ENCODE data around the gene XYLT1.

The XYLT1 gene

DNA sequence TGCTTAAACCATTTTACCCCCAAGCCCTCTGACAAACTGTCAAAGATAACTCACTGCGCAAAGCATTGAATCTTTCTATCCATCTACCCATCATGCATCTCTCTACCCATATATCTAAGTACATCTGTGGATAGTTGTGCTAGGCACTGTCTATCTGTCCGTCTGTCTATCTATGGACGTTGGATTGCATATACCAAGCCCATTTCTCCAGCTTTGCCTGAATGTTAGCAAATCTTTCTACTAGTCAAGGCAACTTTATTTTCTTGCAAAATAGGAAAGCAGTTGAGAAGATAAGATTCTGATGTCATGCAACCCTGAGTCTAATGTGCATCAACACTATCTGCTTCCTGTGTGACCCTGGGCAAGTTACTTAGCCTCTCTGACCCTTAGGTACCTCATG, 117.2 kb downstream of the XYLT1 start:
- H3K27me3 ChIP-seq (ENCODE audit: control insufficient read depth, low read length), result no peaks in the 10 kb centered on the region
- H3K9me2 ChIP-seq (replicated peaks; ENCODE audit: control insufficient read depth, low read length), result no peaks in the 10 kb centered on the region
- no peaks in the 10 kb centered on the region for H3K9me3 ChIP-seq (ENCODE audit: control insufficient read depth, insufficient read depth, low read length)
- H3K4me2 ChIP-seq (ENCODE audit: low read length), result no peak overlapping the region
- no peak overlapping the region for H3K27ac ChIP-seq (ENCODE audit: low read depth, low read length)
- peaks cover under 1% of the 10 kb centered on the region; the same call in 1 of the 2 replicates for H3K79me2 ChIP-seq (ENCODE audit: control insufficient read depth, low read length)
- H3K4me3 ChIP-seq (ENCODE audit: low read length), result no peak overlapping the region
- H3K36me3 ChIP-seq (ENCODE audit: control insufficient read depth, low read length), result no peaks in the 10 kb centered on the region
- H3K4me1 ChIP-seq (ENCODE audit: control insufficient read depth, low read length), result peaks cover 2% of the 10 kb centered on the region; the same call in 1 of the 2 replicates
- no peaks in the 10 kb centered on the region for H3F3A ChIP-seq (ENCODE audit: control insufficient read depth, insufficient read depth)
- TF ChIP-seq, protein P1, sequence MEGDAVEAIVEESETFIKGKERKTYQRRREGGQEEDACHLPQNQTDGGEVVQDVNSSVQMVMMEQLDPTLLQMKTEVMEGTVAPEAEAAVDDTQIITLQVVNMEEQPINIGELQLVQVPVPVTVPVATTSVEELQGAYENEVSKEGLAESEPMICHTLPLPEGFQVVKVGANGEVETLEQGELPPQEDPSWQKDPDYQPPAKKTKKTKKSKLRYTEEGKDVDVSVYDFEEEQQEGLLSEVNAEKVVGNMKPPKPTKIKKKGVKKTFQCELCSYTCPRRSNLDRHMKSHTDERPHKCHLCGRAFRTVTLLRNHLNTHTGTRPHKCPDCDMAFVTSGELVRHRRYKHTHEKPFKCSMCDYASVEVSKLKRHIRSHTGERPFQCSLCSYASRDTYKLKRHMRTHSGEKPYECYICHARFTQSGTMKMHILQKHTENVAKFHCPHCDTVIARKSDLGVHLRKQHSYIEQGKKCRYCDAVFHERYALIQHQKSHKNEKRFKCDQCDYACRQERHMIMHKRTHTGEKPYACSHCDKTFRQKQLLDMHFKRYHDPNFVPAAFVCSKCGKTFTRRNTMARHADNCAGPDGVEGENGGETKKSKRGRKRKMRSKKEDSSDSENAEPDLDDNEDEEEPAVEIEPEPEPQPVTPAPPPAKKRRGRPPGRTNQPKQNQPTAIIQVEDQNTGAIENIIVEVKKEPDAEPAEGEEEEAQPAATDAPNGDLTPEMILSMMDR (IDR thresholded peaks at IDR 0.05; ENCODE audit: low read depth, low read length, poor library complexity, severe bottlenecking), result no peak
- no peak for TF ChIP-seq EZH2phosphoT487 (IDR thresholded peaks at IDR 0.05; ENCODE audit: borderline replicate concordance, low read length)
- H4K20me1 ChIP-seq (ENCODE audit: control insufficient read depth, insufficient read depth, low read depth, low read length), result no peaks in the 10 kb centered on the region

DNA sequence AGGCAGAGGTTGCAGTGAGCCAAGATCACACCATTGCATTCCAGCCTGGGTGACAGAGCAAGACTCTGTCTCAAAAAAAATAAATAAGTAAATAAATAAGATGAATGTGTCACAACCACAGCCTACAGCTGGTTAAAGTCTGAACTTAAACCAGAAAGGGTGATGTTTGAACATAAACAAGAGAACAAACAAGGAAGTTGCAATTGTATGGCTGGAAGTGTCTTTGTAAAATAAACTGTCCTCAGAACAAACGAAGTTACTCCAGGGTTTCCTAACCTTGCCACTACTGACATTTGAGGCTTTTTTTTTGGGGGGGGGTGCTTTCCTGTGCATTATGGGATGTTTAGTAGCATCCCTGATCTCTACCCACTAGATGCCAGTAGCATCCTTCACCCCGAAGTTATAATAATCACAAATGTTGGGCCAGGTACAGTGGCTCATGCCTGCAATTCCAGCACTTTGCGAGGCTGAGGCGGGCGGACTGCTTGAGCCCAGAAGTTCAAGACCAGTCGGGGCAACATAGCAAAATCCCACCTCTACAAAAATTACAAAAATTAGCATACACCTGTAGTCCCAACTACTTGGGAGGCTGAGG, 119.2 kb downstream of the XYLT1 start:
- H4K20me1 ChIP-seq (ENCODE audit: control insufficient read depth, insufficient read depth, low read depth, low read length), result no peaks in the 10 kb centered on the region
- H3K27me3 ChIP-seq (ENCODE audit: control insufficient read depth, low read length), result no peaks in the 10 kb centered on the region
- no peaks in the 10 kb centered on the region for H3K9me2 ChIP-seq (replicated peaks; ENCODE audit: control insufficient read depth, low read length)
- H3K4me2 ChIP-seq (ENCODE audit: low read length), result no peak overlapping the region
- no peak overlapping the region for H3K4me3 ChIP-seq (ENCODE audit: low read length)
- H3F3A ChIP-seq (ENCODE audit: control insufficient read depth, insufficient read depth), result no peaks in the 10 kb centered on the region
- no peaks in the 10 kb centered on the region for H3K36me3 ChIP-seq (ENCODE audit: control insufficient read depth, low read length)
- peaks cover 22% of the 10 kb centered on the region for H3K4me1 ChIP-seq (ENCODE audit: control insufficient read depth, low read length)
- H3K9me3 ChIP-seq (ENCODE audit: control insufficient read depth, insufficient read depth, low read length), result no peaks in the 10 kb centered on the region
- H3K79me2 ChIP-seq (ENCODE audit: control insufficient read depth, low read length), result no peaks in the 10 kb centered on the region
- no peak overlapping the region for H3K27ac ChIP-seq (ENCODE audit: low read depth, low read length)
- TF ChIP-seq, protein P1 (IDR thresholded peaks at IDR 0.05; ENCODE audit: low read depth, low read length, poor library complexity, severe bottlenecking), result no peak
- no peak for TF ChIP-seq EZH2phosphoT487 (IDR thresholded peaks at IDR 0.05; ENCODE audit: borderline replicate concordance, low read length)

DNA sequence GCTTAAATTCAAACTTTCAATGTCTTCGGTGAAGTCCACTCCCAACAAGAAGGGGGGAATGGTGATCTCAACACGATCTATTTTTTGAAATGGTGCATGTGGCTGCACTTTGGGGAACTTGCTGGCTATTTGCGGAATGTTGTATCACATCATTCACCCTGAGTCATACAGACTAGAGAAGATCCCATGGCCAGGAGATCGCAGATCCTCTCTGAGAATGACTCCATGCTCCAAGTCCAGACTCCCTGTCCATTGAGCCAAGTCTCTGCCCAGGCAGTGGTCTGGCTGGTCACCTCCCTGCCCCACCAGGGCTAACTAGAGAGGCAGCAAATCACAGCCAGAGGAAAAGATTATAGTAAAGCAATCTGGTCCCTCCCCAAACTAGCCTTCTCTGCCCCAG, 120.6 kb downstream of the XYLT1 start:
- Histone ChIP-seq H3K4me2 (ENCODE audit: low read length) (no peak overlapping the region), H3K27ac (ENCODE audit: low read depth, low read length) (no peak overlapping the region), H3F3A (ENCODE audit: control insufficient read depth, insufficient read depth) (no peaks in the 10 kb centered on the region), H3K9me2 (replicated peaks; ENCODE audit: control insufficient read depth, low read length) (no peaks in the 10 kb centered on the region), H3K4me1 (ENCODE audit: control insufficient read depth, low read length) (peaks cover 25% of the 10 kb centered on the region), H3K27me3 (ENCODE audit: control insufficient read depth, low read length) (no peaks in the 10 kb centered on the region), H4K20me1 (ENCODE audit: control insufficient read depth, insufficient read depth, low read depth, low read length) (no peaks in the 10 kb centered on the region), H3K4me3 (ENCODE audit: low read length) (no peak overlapping the region), H3K36me3 (ENCODE audit: control insufficient read depth, low read length) (no peaks in the 10 kb centered on the region), H3K79me2 (ENCODE audit: control insufficient read depth, low read length) (no peaks in the 10 kb centered on the region), H3K9me3 (ENCODE audit: control insufficient read depth, insufficient read depth, low read length) (no peaks in the 10 kb centered on the region)
- TF ChIP-seq, protein P1 (IDR thresholded peaks at IDR 0.05; ENCODE audit: low read depth, low read length, poor library complexity, severe bottlenecking), result no peak
- TF ChIP-seq EZH2phosphoT487 (IDR thresholded peaks at IDR 0.05; ENCODE audit: borderline replicate concordance, low read length), result no peak

Measured in DOHH2 (cell line).